Stimulated activated naive CD4-positive, alpha-beta T cell (primary cell): ENCODE measurements around the gene FMNL2.

Experiments used
- DNase-seq, 6 experiments: peaks; one replicate each; lab custom pipeline; 2025; lab: John Stamatoyannopoulos, UW

FMNL2 gene

GRCh38 chr2:152618193-152618564 is 283.2 kb downstream of the FMNL2 start:
- DNase-seq, result no peak

- DNase-seq, result no peak
Observed at GRCh38 chr2:152620208-152620607, 285.2 kb downstream of the FMNL2 start.

GRCh38 chr2:152620985-152621384 is 286.0 kb downstream of the FMNL2 start:
- no peak for DNase-seq

DNA sequence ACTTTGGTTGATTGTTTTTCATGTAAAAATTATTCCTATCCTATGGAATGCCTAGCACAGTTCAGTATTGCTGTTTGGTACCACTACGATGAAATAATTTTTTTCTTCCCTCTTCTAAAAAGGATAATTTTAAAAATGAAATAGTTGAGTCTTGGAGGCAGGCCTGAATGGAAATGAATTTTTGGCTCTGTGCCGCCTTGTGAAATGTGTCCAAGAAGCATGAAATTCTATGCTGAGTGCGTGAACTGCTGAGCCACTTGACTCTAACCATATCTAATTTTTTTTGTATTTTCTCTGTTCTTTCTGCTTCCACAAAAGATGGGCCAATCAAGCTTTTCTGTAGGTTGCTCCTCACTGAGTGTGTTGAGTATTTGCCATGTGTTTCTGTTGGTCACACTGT is 287.2 kb downstream of the FMNL2 start:
- DNase-seq, result no peak

- DNase-seq, result no peak
Observed at GRCh38 chr2:152623076-152623740, 288.2 kb downstream of the FMNL2 start.

DNA sequence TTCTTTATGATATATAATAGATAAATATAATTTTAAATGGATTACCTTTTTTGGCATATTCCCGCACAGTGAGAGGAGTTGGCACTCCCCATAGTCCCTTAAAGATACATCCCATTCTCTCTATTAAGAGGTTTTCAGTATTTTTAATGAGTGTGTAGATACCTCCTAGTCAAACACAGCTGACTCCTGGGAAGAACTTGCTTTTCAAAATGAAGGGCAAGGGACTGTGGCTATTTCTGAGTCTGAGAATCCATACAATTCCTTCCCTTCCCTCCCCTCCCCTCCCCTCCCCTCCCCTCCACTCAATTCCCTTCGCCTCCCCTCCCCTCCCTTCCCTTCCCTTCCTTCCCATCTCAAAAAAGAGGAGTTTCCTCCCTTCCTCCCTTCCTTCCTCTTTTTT is 288.8 kb downstream of the FMNL2 start:
- no peak for DNase-seq

DNA sequence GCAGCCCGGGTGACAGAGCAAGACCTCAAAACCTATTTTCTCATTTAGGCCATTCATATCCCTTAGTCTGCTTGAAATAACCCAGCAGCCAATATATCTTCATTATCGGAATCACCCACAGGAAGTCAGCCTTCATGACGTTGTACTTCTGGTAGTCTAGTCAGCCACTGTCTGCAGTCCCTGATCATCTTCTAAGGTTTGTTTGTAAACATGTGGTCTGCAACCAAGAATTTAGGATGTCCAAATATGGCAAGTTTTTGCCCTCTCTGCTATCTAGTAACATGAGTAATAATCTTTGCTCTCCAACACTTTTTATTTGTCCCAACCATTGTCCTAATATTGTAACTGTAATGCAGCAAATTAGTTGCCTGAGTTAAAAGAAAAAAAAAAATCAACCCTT is 289.8 kb downstream of the FMNL2 start:
- no peak for DNase-seq

DNA sequence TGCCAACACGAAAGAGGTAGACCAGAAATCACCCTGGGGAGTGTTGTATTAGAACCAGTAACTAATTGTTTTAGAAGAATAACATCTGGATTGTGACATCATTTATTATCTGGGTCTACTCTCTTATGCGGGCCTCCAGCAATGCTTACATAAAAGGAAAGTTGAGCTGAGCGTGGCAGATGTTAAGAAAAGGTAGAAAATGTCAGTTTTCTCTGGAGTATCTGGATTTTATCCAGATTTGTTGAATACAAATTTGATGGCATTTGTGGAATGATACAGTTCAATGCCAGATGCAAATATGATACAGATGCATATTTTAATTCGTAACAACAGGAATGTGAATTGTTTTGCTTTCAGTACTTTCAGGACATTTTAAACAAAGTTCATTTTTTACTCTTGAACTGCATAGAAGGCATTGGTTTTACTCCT is 292.0 kb downstream of the FMNL2 start:
- DNase-seq, result no peak

- DNase-seq, result no peak
Observed at GRCh38 chr2:152627351-152627957, 292.5 kb downstream of the FMNL2 start.

DNA sequence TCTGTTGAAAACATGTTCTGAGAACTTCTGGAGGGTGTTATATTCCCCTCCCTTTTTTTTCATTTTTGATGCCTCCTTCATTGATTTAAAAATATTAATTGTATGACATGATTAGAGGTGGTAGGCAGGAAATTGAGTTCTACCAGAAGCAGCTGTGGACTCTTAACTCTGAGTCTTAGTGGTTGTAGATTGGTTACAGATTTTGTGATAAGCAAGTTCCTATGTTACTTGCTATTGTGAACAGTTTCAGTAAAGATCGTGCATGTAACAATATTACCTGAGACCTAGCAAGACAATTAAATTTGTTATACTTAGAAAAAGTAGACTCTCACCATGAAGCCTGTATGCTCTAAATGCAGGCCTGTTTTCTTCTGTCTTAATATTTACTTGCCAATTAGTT is 294.2 kb downstream of the FMNL2 start:
- DNase-seq, result no peak

DNA sequence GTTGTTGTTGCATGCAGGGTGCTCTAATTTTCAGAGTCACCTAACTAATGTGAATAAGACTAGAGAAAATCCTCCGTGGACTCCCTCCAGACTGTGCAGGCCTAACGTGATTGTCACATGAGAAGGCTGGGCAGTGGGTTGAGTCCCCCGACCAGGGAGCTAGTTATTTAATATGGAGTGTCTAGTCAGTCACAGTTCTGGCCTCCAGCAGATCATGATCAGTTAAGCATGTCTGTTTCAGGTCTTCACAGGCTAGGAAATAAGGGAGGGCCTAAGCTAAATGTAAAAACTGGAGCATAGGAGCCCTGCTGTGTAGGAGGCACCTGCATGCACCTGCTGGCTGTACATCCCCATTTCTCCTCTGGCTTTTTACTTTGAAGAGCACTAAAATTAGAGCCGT is 295.5 kb downstream of the FMNL2 start:
- no peak for DNase-seq

DNA sequence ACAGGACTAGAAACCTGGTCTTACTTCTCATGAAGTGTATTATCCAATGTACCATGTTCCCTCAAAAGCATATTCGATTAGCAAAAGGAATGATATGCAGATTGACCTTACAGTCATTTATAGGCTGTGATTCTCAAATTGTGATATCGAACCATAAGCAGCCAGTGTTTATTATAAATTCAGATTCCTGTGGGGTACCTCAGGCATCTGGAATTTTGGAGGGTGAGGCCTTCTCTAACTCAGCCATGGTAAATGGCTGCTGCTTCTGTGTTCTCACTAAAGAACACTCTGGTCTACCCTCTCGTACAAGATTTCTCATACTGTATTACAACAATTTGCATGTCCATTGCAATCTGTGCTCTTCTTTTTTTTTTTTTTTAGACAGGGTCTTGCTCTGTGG is 297.8 kb downstream of the FMNL2 start:
- DNase-seq, result no peak

- peak in 5 of 6 experiments; percentile 34 to 60 (median 43) for DNase-seq
Observed at GRCh38 chr2:152635635-152636298, 300.8 kb downstream of the FMNL2 start.

DNA sequence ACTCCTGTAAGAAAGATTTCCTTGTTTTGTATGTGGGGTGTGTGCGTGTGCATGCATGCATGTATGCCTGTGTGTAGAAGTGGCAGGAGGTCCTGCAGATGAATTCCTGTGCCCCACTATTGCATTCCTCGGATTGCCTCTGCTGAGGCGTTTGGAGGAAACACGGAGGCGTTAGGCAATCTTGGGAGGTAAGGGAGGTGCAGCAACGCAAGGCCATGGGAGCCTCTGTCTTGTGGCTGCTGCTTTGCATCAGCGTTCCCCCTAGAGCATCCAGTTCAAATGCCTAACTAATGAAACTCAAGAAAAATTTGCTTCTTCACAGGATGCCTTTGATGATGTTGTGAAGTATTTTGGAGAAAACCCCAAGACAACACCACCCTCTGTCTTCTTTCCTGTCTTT is 302.3 kb downstream of the FMNL2 start:
- no peak for DNase-seq

DNA sequence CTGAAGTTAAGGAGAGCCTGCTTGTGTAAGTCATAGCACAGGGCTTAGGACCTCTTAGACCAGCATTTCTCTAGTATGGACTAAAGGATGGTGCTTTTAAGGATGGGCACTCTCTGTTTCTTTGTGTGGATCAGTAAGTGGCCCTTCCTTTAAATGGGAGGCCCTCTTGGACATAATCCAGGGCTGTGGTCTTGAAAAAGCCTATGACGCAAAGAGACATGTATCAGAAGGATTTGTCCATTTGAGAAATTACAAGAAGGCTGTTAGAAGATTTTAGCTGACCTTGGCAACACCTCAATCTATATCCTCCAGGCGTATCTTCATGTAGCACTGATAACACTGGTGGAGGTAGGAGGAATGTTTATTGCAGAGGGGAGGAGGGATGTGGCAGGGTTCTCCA is 303.1 kb downstream of the FMNL2 start:
- DNase-seq, result no peak

- DNase-seq, result no peak
Observed at GRCh38 chr2:152638590-152638989, 303.6 kb downstream of the FMNL2 start.

- no peak for DNase-seq
Observed at GRCh38 chr2:152644189-152644873, 309.4 kb downstream of the FMNL2 start.

DNA sequence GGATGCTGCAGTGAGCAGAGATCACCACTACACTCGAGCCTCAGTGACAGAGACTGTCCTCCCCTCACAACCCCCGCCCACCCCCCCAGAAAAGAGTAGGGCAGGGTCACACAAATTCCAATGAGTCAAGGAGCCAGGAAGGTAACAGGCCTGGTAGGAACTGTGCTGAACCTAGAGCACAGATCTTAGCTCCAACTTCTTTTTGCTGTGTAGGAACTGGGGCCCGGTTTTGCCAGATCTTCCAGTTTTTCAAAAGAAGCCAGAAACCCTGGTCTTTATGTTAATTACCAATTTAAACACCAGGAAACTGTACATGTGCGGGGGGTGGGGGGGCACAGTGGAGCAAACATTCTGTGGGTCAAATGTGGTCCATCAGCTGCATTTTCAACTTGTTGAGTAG is 311.3 kb downstream of the FMNL2 start:
- DNase-seq, result no peak

DNA sequence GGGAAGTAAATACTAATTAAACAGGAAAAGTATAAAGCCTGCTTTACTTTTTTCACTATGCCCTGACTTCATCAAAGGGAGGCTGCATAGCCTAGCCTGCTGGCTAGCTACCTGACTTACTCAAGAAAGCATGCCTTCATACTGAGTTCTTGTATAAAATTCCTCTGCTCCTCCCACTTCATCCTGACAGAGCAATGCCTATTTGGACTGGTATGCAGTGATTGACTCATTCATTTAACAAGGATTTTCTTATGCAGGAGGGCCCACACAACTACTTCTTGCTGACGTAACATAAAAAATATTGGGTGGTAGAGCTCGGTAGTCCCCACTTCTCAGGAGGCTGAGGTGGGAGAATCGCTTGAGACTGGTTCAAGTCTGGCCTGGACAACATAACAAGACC is 311.8 kb downstream of the FMNL2 start:
- DNase-seq, result no peak

DNA sequence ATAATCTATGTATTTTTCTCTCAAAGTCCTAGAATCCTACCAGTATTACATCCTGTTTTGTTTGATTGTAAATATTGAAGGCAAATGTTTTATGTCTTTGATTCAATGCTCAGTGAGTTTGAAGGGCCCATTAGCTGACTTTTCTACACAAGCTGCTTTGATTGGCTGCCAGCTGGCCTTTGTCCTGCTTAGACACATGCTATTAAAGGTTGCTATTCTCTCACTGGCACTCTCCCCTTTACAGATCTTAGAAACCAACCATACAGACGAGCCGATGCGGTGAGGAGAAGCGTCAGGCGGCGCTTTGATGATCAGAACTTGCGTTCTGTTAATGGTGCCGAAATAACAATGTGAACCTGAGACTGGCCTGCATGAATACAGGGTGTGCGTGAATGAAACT is 312.6 kb downstream of the FMNL2 start:
- no peak for DNase-seq

DNA sequence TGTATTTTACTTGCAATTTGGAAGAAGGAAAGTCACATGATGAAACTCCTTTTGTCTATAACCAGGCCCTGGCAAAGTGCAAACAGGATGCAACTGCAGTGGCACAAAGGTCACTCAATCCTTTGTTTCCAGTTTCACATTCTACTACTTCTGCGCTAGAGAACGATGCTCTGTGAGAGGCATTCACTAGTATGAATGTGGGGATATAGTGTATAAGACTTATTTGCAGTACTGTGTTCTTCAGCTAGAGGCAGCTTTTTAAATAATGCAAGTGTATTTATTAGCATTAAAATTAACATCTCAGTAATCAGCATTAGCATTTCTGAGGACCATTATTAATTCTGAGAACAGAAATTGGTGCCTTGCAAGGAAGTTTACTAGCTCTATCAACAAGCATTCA is 313.4 kb downstream of the FMNL2 start:
- DNase-seq, result no peak

- DNase-seq, result no peak
Observed at GRCh38 chr2:152649997-152650396, 315.0 kb downstream of the FMNL2 start.

DNA sequence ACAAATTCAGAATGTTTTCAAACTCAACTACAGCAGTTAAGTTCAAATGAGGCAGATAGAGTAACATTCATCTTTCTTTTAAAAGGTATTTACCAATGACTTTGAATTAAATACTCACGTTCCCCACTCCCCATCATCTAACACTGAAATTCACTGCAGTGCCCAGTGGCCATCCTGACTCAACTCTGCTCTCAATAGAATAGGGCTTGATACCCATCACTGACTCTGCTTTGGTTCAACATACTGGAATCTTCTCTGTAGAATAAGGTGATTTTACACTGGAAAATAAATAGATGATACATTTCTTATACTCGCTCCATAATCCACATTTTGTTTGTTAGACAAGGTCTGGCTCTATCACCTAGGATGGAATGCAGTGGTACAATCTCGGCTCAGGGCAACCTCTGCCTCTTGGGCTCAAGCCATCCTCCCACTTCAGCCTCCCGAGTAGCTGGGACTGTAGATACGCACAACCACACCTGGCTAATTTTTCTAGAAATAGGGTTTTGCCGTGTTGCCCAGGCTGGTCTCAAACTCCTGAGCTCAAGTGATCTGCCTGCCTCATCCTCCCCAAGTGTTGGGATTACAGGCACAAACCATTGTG is 315.9 kb downstream of the FMNL2 start:
- DNase-seq, result no peak
